HUES6 (cell line): Measurements from ENCODE around the gene SGCG.

Experiments used
- H3K27ac ChIP-seq: 2 replicates; pipeline ENCODE4 v1.7.0; 2013; ENCODE audit warnings: low read depth, mild to moderate bottlenecking, low read length, inconsistent platforms
- H3K27me3 ChIP-seq: 2 replicates; pipeline ENCODE4 v1.6.1; 2013; ENCODE audit warnings: low read length; ENCODE audit not compliant: control insufficient read depth, insufficient read depth
- H3K36me3 ChIP-seq: 2 replicates; pipeline ENCODE4 v1.6.1; 2013; ENCODE audit warnings: low read length; ENCODE audit not compliant: control insufficient read depth, insufficient read depth
- H3K4me1 ChIP-seq: 2 replicates; pipeline ENCODE4 v1.6.1; 2013; ENCODE audit warnings: low read length; ENCODE audit not compliant: control insufficient read depth, insufficient read depth
- H3K4me3 ChIP-seq: 2 replicates; pipeline ENCODE4 v1.5.1; 2013; ENCODE audit warnings: low read depth, low read length
- H3K9ac ChIP-seq: one replicate; pipeline ENCODE4 v1.6.1; 2013; ENCODE audit warnings: mild to moderate bottlenecking, low read length
- H3K9me3 ChIP-seq: 2 replicates; pipeline ENCODE4 v1.6.1; 2013; ENCODE audit warnings: low read depth, low read length; ENCODE audit not compliant: control insufficient read depth, insufficient read depth

Gene SGCG

DNA sequence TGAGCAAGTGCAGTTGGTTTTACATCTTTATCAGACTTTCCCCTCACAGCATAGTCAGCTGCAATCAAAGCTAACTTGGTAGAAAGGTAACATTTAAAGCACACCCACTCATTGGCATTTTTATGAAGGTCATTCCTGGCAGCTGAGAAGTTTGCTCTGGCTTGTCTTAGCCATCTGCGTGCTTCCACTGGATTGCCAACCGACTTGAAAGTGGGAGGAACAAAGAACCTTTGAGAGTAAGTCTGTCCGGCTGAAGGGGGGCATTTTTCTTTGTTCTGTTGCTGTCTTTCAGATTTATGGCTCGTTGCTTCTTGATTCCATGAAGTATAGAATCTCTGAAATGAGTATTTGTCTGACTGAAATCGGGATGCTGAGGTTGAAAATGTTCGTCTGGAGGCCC, 149.6 kb downstream of the SGCG start:
- H3K9ac ChIP-seq: no peak overlapping the region
- H3K27ac ChIP-seq: no peak overlapping the region
- H3K4me3 ChIP-seq: no peak overlapping the region
- H3K9me3 ChIP-seq: peaks cover 47% of the 10 kb centered on the region
- peaks cover 35% of the 10 kb centered on the region for H3K36me3 ChIP-seq
- H3K4me1 ChIP-seq: no peaks in the 10 kb centered on the region
- H3K27me3 ChIP-seq: no peaks in the 10 kb centered on the region

DNA sequence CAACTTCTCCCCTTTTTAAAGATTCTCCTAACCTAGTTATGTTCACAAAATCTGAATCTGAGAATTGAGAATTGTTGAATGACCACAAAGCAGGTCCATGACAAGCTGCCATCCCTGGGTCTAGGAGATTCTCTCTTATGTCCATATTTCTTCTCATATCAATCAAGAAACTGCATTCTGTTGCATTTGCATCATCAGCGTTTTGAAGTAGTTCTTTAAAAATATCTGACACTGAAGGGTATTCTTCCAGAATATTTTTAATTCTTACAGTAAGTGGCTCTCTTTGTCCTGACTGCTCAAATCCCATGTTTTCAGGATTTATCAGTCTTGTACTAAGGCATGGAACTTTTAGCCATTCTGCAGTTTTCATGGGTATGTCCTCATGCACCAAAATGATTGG, 158.4 kb downstream of the SGCG start:
- peaks cover 60% of the 10 kb centered on the region for H3K36me3 ChIP-seq
- no peaks in the 10 kb centered on the region for H3K4me1 ChIP-seq
- H3K4me3 ChIP-seq: no peak overlapping the region
- H3K9me3 ChIP-seq: peaks cover 80% of the 10 kb centered on the region
- H3K27me3 ChIP-seq: no peaks in the 10 kb centered on the region
- H3K9ac ChIP-seq: no peak overlapping the region
- H3K27ac ChIP-seq: no peak overlapping the region

DNA sequence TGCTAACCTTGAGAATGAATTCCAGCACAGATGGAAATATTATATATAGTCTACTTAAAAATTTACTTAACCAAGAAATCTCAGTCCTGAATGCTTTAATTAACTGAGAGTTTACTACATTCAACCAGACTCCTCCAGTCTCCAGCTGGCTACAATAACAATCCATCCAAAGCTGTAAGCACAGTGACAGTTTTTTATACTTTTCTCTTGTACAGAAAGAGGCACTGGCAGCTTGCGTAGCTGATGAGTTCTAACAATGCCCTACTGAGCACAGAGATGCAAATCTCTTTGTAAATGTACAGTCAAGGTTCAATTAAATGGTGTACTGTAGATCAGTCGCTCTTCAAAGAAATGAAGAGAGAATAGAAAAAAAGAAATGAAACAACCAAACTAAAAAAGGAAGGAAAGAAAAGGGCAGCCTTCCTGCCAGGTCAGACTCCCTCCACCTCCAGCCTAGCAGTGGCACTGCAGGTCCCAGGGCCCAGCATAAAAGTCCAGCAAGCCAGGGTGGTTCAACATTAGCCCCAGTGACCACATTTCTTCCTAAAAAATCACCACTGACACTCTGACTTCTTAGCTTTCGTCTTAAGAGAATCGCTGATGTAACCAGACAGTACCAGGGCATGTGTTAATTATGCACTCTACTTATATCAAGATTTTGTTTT, 164.3 kb downstream of the SGCG start:
- Histone ChIP-seq H3K4me3 (no peak overlapping the region), H3K9ac (no peak overlapping the region), H3K36me3 (peaks cover 63% of the 10 kb centered on the region), H3K27ac (no peak overlapping the region), H3K4me1 (no peaks in the 10 kb centered on the region), H3K27me3 (no peaks in the 10 kb centered on the region), H3K9me3 (peaks cover 24% of the 10 kb centered on the region)

DNA sequence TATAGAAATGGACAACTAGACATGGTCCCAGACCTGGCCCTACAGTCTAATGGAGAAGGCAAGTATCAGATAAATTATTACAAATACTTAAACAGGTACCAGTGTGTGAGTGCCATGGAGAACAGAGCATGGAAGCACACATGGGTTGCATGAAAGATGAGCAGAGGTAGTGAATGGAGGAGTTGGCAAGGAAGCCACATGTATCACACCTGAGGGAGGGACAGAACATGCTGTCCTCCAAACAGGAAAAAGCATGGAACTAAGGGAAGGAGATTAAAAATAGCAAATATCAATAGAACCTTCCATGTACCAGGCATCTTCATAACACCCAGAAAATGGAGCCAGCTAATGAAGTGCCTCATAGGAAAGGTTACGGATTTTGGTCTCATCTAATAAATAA, 166.8 kb downstream of the SGCG start:
- Histone ChIP-seq H3K9ac (no peak overlapping the region), H3K4me3 (no peak overlapping the region), H3K27ac (no peak overlapping the region), H3K9me3 (peaks cover 5% of the 10 kb centered on the region; the same call in 1 of the 2 replicates), H3K36me3 (peaks cover 63% of the 10 kb centered on the region), H3K4me1 (no peaks in the 10 kb centered on the region), H3K27me3 (no peaks in the 10 kb centered on the region)

DNA sequence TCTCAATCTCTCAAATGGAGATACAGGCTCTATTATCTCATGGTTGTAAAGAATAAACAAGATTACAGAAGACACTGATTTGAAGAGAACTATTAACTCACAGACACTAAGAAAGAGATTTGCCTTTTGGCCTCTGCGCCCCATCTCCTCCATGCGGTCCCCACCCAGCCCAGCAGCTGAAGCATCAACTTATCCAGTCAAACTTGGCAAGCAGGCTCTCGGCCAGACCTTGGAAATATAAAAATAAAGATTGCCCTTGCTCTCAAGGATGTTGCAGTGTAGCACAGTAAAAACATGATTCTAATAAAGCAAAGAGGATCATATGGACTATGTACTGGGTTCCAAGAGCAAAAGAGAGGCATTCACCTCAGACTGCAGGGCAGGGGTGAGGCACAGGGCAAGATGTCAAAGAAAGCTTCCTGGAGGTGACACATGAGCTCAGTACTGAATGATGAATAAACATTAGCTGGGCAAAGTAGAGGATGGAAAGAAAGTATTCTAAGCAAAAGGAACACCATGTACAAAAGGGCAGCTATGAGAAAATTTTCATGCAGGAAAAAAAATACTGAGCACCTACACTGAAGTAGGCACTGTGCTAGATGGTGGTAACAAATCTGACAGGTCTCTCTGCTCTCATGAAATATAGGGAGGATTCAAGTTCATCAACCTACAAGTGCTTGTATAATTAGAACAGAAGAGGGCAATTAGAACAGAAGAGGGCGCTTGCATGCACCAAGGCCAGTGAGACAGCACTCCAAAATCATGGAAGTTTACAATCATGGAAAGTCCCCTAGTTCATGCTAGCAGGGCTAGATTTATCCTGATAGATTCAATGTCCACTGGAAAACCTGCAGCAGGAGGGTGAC, 167.7 kb downstream of the SGCG start:
- H3K9ac ChIP-seq: no peak overlapping the region
- peaks cover 65% of the 10 kb centered on the region for H3K36me3 ChIP-seq
- no peaks in the 10 kb centered on the region for H3K4me1 ChIP-seq
- no peak overlapping the region for H3K4me3 ChIP-seq
- H3K9me3 ChIP-seq: peaks cover 4% of the 10 kb centered on the region; the same call in 1 of the 2 replicates
- H3K27me3 ChIP-seq: no peaks in the 10 kb centered on the region
- peak overlapping the region; percentile 26; the same call in 1 of the 2 replicates for H3K27ac ChIP-seq

DNA sequence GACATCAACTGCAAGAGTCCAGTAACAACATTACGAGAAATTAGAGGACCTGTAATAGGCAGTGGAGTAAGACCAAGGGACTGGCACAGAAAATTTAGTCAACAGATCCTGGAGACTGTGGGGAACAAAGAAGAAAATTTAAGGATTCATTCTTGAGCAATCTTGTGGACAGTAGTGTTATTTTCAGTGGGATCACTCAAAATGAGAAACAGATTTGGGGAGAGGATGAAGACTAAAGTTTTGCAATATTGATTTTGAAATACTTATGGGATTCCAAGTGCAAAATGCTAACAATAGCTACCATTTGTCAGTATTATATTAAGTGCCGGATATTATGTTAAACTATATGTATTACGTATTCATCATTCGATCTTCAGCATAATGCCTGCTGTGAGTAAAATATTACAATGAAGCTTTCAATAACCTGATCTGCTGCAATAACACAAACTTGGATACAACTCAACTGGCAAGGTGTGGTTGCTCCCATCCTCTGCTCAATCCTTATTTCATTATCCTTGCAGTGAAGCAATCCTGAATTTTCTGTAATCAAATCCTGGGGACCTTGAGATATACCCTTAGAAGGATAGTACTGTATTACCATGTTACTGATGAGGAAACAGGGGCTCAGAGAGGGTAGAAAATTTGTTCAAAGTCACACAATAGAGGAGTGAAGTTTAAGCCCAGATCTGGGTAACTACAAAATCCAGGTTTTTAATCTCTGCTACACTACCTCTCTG, 168.6 kb downstream of the SGCG start:
- Histone ChIP-seq H3K9ac (no peak overlapping the region), H3K36me3 (peaks cover 69% of the 10 kb centered on the region), H3K27me3 (no peaks in the 10 kb centered on the region), H3K4me3 (no peak overlapping the region), H3K9me3 (no peaks in the 10 kb centered on the region), H3K27ac (peak overlapping the region; percentile 26; the same call in 1 of the 2 replicates), H3K4me1 (no peaks in the 10 kb centered on the region)

DNA sequence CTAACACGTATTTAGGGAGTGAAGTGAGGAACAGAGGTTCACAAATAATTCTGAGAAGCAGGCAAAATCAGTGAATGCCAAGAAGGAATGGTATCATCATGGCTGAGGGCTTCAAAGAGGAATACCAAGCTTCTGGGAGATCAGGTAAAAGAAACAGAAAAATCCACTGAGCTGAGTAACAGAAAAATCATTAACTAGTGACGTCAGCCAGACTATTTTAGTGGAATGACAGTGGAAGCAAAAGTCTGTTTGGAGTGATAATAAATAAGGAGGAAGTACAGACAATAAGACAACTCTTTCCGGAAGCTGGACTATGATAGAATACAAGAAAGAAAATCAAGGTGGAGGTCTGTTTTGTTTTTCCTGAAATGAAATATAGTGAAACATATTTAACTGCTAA, 169.2 kb downstream of the SGCG start:
- H3K36me3 ChIP-seq: peaks cover 76% of the 10 kb centered on the region
- no peak overlapping the region for H3K27ac ChIP-seq
- H3K27me3 ChIP-seq: no peaks in the 10 kb centered on the region
- no peak overlapping the region for H3K4me3 ChIP-seq
- H3K9ac ChIP-seq: no peak overlapping the region
- H3K9me3 ChIP-seq: no peaks in the 10 kb centered on the region
- H3K4me1 ChIP-seq: no peaks in the 10 kb centered on the region

DNA sequence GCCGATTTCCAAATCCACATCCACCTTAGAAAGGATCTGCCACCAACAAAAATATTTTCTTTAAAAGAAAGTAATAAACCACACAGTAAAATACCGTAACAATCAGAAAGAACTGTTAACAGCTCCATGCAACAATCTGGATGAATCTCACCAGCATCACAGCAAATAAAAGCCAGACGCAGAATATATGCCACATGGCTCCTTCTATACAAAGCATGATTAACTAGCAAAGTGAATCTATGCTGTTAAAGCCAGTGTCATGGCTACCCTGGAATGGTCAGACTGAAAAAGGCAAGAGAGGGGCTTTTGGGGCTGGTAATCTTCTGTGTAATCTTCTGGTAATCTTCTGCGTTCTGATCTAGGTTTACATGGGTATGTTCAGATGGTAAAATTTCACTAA, 171.4 kb downstream of the SGCG start:
- H3K4me3 ChIP-seq: no peak overlapping the region
- no peaks in the 10 kb centered on the region for H3K4me1 ChIP-seq
- H3K9me3 ChIP-seq: no peaks in the 10 kb centered on the region
- H3K27me3 ChIP-seq: no peaks in the 10 kb centered on the region
- H3K36me3 ChIP-seq: peaks cover 85% of the 10 kb centered on the region
- H3K9ac ChIP-seq: no peak overlapping the region
- no peak overlapping the region for H3K27ac ChIP-seq

DNA sequence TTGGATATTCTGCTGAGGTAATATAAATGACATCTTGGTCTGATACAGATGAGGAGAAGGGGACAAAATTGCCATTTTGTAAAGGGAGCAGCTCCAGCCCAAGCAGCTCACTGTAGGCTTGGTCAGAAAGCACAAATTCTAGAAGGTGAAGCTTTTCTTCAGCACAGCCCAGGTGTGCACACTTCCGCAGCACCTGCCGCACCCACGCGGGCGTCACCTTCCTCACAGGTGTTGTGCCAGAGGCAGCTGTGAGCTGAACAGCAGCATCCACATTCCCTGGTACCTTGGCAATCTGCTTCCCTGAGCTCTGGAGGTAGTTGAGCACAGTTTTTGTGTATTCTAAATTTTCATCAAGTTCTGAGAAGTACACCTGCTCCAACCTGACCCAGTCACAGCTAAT, 173.7 kb downstream of the SGCG start:
- peaks cover 78% of the 10 kb centered on the region for H3K36me3 ChIP-seq

DNA sequence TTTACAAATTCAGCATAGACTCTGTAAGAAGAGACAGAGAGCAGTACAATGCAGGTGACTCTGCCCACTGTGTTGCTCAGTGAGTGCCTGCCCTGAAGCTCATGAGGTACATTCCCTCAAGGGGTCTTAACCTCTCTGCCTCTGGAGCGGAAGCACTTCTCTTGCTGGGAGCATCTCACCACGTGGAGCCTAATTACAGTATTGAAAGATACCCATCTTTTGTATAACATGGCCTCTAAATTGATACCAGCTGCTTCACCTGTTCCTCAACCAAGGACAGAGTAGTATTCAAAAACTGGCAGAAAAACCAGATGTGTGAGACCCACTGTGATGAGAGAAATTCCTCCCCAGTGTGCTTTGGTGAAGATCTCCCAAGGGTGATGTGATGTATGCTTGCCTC, 175.6 kb downstream of the SGCG start:
- H3K4me3 ChIP-seq: no peak overlapping the region
- H3K36me3 ChIP-seq: peaks cover 72% of the 10 kb centered on the region
- H3K27ac ChIP-seq: no peak overlapping the region
- H3K4me1 ChIP-seq: no peaks in the 10 kb centered on the region
- H3K27me3 ChIP-seq: no peaks in the 10 kb centered on the region
- H3K9me3 ChIP-seq: no peaks in the 10 kb centered on the region
- no peak overlapping the region for H3K9ac ChIP-seq

More for the DNA sequence above, 173.7 kb downstream of the SGCG start:
- H3K4me1 ChIP-seq: no peaks in the 10 kb centered on the region
- H3K27me3 ChIP-seq: no peaks in the 10 kb centered on the region
- no peak overlapping the region for H3K9ac ChIP-seq
- H3K4me3 ChIP-seq: no peak overlapping the region
- H3K27ac ChIP-seq: no peak overlapping the region
- no peaks in the 10 kb centered on the region for H3K9me3 ChIP-seq

DNA sequence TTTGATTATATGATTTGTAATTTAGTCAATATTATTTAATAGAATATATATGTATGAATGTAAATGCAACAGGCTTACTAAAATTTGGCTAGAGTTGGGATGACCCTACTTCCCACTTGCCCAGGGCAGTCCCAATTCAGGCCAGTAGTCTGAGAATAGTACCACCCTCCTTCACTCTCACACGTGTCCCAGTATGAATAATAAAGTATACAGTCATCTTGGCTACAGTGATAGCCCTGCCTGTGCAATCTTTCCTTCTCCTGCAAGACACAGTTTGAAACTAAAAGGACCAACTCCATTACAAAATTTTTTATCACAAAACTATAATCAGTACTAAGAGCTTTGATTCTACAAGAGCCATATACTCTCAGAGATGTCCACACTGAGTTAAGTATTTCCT, 176.6 kb downstream of the SGCG start:
- no peak overlapping the region for H3K9ac ChIP-seq
- H3K36me3 ChIP-seq: peaks cover 70% of the 10 kb centered on the region
- no peaks in the 10 kb centered on the region for H3K27me3 ChIP-seq
- H3K9me3 ChIP-seq: no peaks in the 10 kb centered on the region
- no peak overlapping the region for H3K27ac ChIP-seq
- H3K4me1 ChIP-seq: no peaks in the 10 kb centered on the region
- no peak overlapping the region for H3K4me3 ChIP-seq
